ENCODE results near the gene LSAMP.

DNA sequence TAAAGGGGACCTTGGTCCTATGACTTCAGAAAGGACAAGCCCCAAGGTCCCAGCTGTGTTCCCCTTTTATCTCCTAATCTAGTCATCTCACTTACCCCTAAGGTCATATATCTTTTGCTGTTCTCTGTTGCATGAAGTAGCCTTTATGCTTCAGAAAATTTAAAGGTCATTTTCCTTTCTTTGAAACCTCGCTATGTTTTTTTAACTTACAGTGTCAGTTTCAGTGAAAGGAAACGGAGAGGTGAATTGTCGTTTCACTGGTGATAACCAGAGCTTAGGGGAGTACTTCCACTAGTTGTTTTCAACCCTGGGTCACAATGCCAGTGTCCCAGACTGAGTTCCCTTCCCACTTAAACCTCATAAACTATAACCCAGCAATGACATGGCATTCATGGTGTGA, 464.6 kb downstream of the LSAMP start:
- TF ChIP-seq, protein P1, sequence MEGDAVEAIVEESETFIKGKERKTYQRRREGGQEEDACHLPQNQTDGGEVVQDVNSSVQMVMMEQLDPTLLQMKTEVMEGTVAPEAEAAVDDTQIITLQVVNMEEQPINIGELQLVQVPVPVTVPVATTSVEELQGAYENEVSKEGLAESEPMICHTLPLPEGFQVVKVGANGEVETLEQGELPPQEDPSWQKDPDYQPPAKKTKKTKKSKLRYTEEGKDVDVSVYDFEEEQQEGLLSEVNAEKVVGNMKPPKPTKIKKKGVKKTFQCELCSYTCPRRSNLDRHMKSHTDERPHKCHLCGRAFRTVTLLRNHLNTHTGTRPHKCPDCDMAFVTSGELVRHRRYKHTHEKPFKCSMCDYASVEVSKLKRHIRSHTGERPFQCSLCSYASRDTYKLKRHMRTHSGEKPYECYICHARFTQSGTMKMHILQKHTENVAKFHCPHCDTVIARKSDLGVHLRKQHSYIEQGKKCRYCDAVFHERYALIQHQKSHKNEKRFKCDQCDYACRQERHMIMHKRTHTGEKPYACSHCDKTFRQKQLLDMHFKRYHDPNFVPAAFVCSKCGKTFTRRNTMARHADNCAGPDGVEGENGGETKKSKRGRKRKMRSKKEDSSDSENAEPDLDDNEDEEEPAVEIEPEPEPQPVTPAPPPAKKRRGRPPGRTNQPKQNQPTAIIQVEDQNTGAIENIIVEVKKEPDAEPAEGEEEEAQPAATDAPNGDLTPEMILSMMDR (IDR thresholded peaks at IDR 0.05), result no peak
- TF ChIP-seq EZH2 (IDR thresholded peaks at IDR 0.05), result no peak

All from neural progenitor cell (in vitro differentiated cells).